H54 (cell line): Measurements from ENCODE around the gene EXOC2.

ENCODE experiments used
- DNase-seq: peaks from one replicate; pipeline ENCODE4 v3.0.0; 2011; ENCODE audit warnings: low spot score, mixed read lengths; ENCODE audit not compliant: insufficient read length
- FAIRE-seq: peaks from 3 replicates; lab custom pipeline; 2011; peaks lifted over from hg19 to GRCh38; lab: Jason Lieb, UNC
- POLR2A ChIP-seq: IDR thresholded peaks from 2 replicates; pipeline ENCODE4 v1.6.1; 2011; ENCODE audit warnings: low read depth, mild to moderate bottlenecking, low read length

The EXOC2 gene

DNA sequence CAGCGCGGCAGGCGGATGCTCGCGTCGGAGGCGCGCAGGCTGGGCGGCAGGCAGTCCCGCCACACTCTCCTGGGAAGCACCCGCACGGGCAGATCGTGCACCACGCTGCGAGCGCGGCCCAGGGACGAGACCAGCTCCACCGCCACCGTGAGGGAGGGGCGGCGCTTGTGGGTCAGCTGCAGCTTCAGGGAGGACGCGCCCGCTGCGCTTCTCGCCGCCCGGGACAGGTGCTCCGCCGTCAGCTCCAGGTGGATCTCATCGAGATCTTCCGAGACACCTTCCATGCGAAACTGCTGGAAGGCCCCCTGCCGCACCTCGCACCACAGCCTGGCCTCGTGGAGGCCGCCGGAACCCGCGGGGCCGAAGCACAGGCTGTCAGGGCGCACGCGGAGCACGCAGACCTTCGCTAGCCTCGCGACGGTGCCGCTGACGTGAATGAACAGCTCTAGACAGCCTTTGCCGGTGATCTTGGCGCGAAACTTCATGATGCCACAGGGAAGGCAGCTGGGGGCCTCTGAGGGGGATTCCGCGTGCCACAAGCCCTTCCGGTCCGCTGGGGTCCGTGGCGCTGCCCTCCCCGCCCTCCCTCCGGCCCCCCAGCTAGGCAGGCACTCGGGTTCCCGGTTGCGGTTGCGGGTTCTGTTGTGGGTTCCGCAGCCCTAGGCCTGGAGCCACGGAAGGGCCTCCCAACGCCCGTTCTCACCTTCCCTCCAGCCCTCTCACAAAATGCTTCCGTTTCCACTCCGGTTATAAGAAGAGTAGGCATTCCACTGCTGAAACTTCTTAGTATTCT, 36.3 kb downstream of the EXOC2 start, which contains the start of gene HUS1B:
Gene HUS1B (minus strand): TSS at position 641 of the 793 bp plus-strand sequence. CDS start 156 bp downstream, at position 485.
- no peak for FAIRE-seq
- no peak for DNase-seq
- no peak for TF ChIP-seq POLR2A

GRCh38 chr6:654136-654535, 38.8 kb downstream of the EXOC2 start:
- FAIRE-seq (no peak), DNase-seq (no peak)
- no peak for TF ChIP-seq POLR2A

DNA sequence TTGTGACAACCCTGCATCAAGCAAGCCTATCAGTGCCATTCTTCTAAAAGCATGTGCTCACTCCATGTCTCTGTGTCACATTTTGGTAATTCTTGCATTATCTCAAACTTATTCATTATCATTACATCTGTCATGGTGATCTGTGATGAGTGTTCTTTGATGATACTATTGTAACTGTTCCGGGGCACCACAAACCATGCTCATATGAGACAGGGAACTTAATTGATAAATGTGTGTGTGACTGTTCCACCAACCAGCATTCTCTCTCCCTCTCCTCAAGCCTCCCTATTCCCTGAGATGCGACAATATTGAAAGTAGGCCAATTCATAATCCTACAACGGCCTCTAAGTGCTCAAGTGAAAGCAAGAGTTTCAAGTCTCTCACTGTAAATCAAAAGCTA, 40.1 kb downstream of the EXOC2 start:
- no peak for FAIRE-seq
- DNase-seq, result no peak
- TF ChIP-seq POLR2A, result no peak

DNA sequence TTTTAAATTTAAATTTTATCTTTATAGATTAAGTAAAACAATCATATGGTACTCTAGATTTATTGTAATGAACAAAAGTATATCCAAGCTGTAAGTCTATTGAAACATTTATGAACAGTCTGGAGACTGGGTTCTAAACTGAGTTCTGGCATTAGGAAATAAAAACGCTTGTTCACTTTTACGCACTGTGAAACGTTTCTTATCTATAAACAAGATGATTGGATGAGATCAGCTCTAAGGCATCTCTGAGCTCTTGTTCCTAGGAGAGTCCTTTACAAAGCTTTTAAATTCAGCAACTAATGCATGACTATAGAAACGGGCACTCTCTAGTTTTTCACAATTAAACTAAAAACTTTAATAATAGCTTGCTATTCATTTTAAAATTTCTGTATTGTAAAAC, 42.8 kb downstream of the EXOC2 start:
- TF ChIP-seq POLR2A, result no peak
- FAIRE-seq (no peak), DNase-seq (no peak)

DNA sequence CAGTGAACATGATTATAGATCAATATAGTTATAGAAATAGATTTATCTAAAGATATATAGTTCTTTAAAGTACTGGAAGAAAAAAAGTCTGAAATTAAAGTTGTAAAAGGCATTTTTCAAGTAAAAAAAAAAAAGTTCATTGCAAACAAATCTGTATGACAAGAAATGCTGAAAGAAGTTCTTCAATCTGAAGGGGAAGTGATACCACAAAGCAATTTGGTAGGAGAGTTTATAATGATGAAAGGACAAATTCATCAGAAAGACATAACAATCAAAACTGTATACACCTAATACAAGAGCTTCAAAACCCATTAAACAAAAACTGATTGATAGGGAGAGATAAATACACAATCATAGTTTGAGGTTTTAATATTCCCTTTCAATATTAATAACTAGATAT, 50.1 kb downstream of the EXOC2 start:
- DNase-seq (no peak), FAIRE-seq (no peak)
- no peak for TF ChIP-seq POLR2A

GRCh38 chr6:641225-641985, 51.5 kb downstream of the EXOC2 start:
- DNase-seq (no peak), FAIRE-seq (no peak)
- TF ChIP-seq POLR2A, result no peak

DNA sequence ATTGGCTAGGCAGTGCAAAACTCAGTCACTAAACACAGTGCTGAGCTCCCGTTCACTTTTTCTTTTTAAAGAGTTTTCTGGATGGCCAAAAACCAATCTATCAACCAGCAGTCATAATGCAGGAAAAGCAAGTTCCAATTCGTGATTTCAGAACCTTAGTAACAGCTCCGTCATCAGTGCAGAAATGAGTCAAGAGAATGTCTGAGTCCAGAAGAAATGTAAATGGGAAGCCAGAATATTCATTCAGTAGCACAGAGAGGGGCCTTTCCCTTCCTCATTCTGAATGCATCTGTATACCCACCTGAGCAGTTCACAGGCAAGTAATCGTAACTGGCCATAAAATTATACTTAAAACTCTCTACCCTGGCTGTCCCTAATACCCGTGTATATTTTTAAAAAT, 56.5 kb downstream of the EXOC2 start:
- no peak for TF ChIP-seq POLR2A
- FAIRE-seq (no peak), DNase-seq (no peak)

- DNase-seq (no peak), FAIRE-seq (no peak)
- TF ChIP-seq POLR2A, result no peak
Observed at GRCh38 chr6:635233-635632, 57.7 kb downstream of the EXOC2 start.

- DNase-seq, result no peak
- TF ChIP-seq POLR2A, result no peak
- no peak for FAIRE-seq
Observed at GRCh38 chr6:633611-634010, 59.3 kb downstream of the EXOC2 start.

GRCh38 chr6:628766-629165, 64.2 kb downstream of the EXOC2 start:
- TF ChIP-seq POLR2A, result no peak
- DNase-seq (no peak), FAIRE-seq (no peak)

DNA sequence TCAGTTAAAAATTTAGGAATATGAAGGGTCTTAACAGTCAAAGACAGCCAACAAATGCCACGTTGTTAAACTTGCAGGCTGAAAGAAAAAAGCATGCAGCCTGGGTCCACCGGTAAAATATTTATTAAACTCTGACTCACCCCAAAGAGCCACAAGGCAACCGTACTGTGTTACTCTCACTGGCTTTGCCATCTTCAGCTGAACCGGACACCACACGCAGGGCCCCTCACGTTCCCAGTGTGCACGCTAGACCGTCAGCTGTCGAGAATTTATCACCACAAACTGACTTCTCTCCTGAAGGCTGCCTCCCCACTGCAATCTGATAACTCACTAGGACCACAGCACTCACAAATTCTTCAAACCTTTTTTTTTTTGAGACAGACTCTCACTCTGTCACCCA, 66.7 kb downstream of the EXOC2 start:
- no peak for FAIRE-seq
- no peak for TF ChIP-seq POLR2A
- DNase-seq, result no peak

DNA sequence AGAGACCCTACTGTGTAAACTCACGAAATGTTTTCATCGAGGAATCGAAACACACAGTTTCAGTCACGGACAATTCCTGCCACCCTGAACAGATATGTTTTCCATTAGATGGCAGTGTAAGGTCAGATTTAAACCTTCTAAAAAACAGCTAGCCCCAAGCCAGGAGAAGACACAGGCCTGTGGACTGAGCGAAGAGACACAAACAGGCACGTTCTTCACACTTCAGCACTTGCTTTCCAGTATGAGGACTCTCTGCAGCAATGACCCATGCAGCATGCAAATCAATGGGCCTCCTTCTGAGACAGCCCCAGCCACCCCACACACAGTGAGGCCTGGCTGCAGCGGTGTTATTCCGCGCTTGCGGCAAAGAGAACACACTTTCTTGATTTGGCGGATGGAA, 68.0 kb downstream of the EXOC2 start:
- no peak for TF ChIP-seq POLR2A
- no peak for FAIRE-seq
- no peak for DNase-seq

DNA sequence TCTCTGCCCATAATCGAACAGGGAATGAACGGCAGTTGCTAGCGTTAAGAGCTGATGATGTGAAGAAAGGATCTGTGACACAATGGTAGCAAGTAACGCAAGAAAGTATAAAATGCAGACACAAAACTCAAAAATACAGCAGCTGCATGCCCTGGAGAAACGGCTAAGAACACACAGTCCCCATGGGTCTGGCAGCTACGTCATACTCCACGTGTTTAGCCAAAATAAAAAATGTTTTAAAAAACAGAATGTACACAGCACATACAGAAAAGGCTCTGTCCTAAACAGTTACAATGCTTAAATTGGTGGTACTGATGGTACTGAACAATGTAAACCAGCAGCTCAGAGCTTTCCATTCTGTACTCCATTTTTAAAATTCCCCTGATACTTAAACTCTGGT, 70.5 kb downstream of the EXOC2 start:
- no peak for TF ChIP-seq POLR2A
- FAIRE-seq, result no peak
- no peak for DNase-seq

DNA sequence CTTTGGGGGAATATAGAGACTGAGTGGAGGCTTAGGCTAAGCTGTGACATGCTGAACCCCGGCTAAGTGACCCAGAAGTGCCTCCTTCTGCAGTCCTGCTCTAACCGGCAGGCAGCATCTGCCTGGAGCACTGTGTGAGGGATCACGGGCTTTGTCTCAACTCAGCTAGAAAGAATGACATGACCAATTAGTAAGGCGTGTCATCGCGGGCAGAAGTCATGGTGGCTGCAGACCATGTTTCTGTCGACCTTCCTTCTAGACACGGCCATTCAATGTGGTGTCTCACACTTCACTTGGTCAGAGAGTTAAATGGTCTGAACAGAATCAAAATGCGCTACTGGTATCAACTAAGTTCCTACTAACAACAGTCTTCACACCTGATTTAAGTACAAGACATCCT, 71.0 kb downstream of the EXOC2 start:
- TF ChIP-seq POLR2A, result no peak
- FAIRE-seq (no peak), DNase-seq (no peak)

DNA sequence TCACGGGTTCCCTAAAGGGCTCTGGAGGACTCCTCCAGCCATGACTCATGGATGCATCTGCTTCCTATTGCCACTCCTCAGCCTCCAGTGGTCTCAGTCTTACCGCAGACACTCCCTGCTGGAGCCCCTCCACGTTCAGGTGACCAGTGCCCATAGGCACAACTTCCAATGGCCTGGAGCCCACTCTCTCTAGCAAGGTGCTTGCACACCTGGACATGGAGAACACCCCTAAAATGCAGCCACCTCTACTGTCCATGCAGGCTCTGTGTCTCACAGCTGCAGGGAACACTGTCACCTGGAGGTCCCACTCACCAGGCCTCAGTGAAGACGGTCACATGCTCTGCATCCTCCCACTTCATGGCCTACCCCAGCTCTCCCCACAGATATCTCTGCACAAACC, 72.0 kb downstream of the EXOC2 start:
- FAIRE-seq, result no peak
- no peak for TF ChIP-seq POLR2A
- no peak for DNase-seq

- DNase-seq (no peak), FAIRE-seq (no peak)
- no peak for TF ChIP-seq POLR2A
Observed at GRCh38 chr6:620166-620565, 72.8 kb downstream of the EXOC2 start.
